WI38 (cell line): ENCODE measurements around the gene ACTG1.

ENCODE experiments used
- H3K4me3 ChIP-seq: 2 replicates; pipeline ENCODE4 v1.5.1; 2011; ENCODE audit warnings: low read depth, mild to moderate bottlenecking, control low read depth, low read length
- CTCF ChIP-seq: IDR thresholded peaks from 2 replicates; pipeline ENCODE4 v1.5.1; 2012; ENCODE audit warnings: low read depth, mild to moderate bottlenecking, control low read depth, low read length

The ACTG1 gene

GRCh38 chr17:81489998-81490992 is 22.3 kb downstream of the ACTG1 start:
- TF ChIP-seq CTCF, result no peak
- H3K4me3 ChIP-seq, result no peak overlapping the region

GRCh38 chr17:81489012-81489997 is 23.3 kb downstream of the ACTG1 start:
- TF ChIP-seq CTCF, result no peak
- no peak overlapping the region for H3K4me3 ChIP-seq

- peak overlapping the region; percentile 58 for H3K4me3 ChIP-seq
- TF ChIP-seq CTCF, result no peak
These were observed 24.2 kb downstream of the ACTG1 start for GRCh38 chr17:81488276-81488860.

- no peak for TF ChIP-seq CTCF
- H3K4me3 ChIP-seq, result peak overlapping the region; percentile 58
These were observed 24.9 kb downstream of the ACTG1 start for GRCh38 chr17:81487487-81488275.

GRCh38 chr17:81487089-81487486 is 25.5 kb downstream of the ACTG1 start:
- TF ChIP-seq CTCF, result no peak
- no peak overlapping the region for H3K4me3 ChIP-seq

- no peak overlapping the region for H3K4me3 ChIP-seq
- TF ChIP-seq CTCF, result no peak
These were observed 26.3 kb downstream of the ACTG1 start for GRCh38 chr17:81486199-81486810.
